Activated gamma-delta T cell (primary cell): Measurements from ENCODE around the gene PLEKHG4.

ENCODE experiments used
- DNase-seq: peaks from one replicate; lab custom pipeline; 2025; lab: John Stamatoyannopoulos, UW
- total RNA-seq, 2 donors: gene quantifications; one replicate each; lab custom pipeline; 2026; lab: John Stamatoyannopoulos, UW

The PLEKHG4 gene
- 15.3 to 28.6 reads per million in 2 donors for total RNA-seq

- DNase-seq = peak; percentile 68
Measured at GRCh38 chr16:67279296-67280089, at the start of gene PLEKHG4. Gene PLEKHG4, plus strand, starts transcription at chr16:67279532. Its CDS starts 513 bp downstream, at chr16:67280045.

- no peak for DNase-seq
Measured at GRCh38 chr16:67229906-67230808, 49.2 kb upstream of the PLEKHG4 start.

GRCh38 chr16:67230809-67231660 is 48.3 kb upstream of the PLEKHG4 start:
- no peak for DNase-seq

GRCh38 chr16:67233596-67233995 is 45.7 kb upstream of the PLEKHG4 start:
- DNase-seq = no peak

GRCh38 chr16:67234180-67234597 is 45.1 kb upstream of the PLEKHG4 start:
- DNase-seq = no peak

GRCh38 chr16:67235816-67236562 is 43.3 kb upstream of the PLEKHG4 start:
- DNase-seq = no peak

- DNase-seq = peak; percentile 46
Measured at GRCh38 chr16:67236563-67237395, 42.6 kb upstream of the PLEKHG4 start.

- no peak for DNase-seq
Measured at GRCh38 chr16:67237396-67238277, 41.7 kb upstream of the PLEKHG4 start.

- no peak for DNase-seq
Measured at GRCh38 chr16:67238278-67238575, 41.1 kb upstream of the PLEKHG4 start.

- no peak for DNase-seq
Measured at GRCh38 chr16:67238806-67239470, 40.4 kb upstream of the PLEKHG4 start.

GRCh38 chr16:67240506-67240905 is 38.8 kb upstream of the PLEKHG4 start:
- DNase-seq = no peak

- DNase-seq = no peak
Measured at GRCh38 chr16:67241008-67241900, 38.1 kb upstream of the PLEKHG4 start.

- DNase-seq = no peak
Measured at GRCh38 chr16:67242138-67242730, 37.1 kb upstream of the PLEKHG4 start.

GRCh38 chr16:67243481-67243880 is 35.9 kb upstream of the PLEKHG4 start:
- DNase-seq = no peak

- DNase-seq = no peak
Measured at GRCh38 chr16:67244387-67245185, 34.7 kb upstream of the PLEKHG4 start.

- DNase-seq = no peak
Measured at GRCh38 chr16:67245186-67245585, 34.1 kb upstream of the PLEKHG4 start.
